BE2C (cell line): Measurements from ENCODE around the gene SIGMAR1.
A peak's percentile ranks its signal among the peaks of the same experiment; 100 is the strongest.

ENCODE experiments used
- DNase-seq: peaks from one replicate; pipeline ENCODE4 v3.0.0-alpha.2; 2020
- H3K27me3 ChIP-seq: fragments of 250-450 bp; sonication (Bioruptor Pico); 2 replicates; pipeline ENCODE4 v1.5.1; 2020; ENCODE audit warnings: mild to moderate bottlenecking
- H3K36me3 ChIP-seq: fragments of 250-450 bp; sonication (Bioruptor Pico); 2 replicates; pipeline ENCODE4 v1.5.1; 2020; ENCODE audit warnings: mild to moderate bottlenecking
- H3K4me1 ChIP-seq: fragments of 250-450 bp; sonication (Bioruptor Pico); 2 replicates; pipeline ENCODE4 v1.5.1; 2020
- H3K4me3 ChIP-seq: 2 replicates; pipeline ENCODE4 v1.5.1; 2011; ENCODE audit warnings: low read depth, low read length
- H3K9me3 ChIP-seq: fragments of 250-450 bp; sonication (Bioruptor Pico); 2 replicates; pipeline ENCODE4 v1.5.1; 2020
- CTCF ChIP-seq: IDR thresholded peaks from 2 replicates; pipeline ENCODE4 v1.5.1; 2012; ENCODE audit warnings: mild to moderate bottlenecking, low read depth, low read length

Gene SIGMAR1

GRCh38 chr9:34630402-34631154 lies 7.0 kb downstream of the SIGMAR1 start:
- H3K4me3 ChIP-seq: no peak overlapping the region
- peaks cover 7% of the 10 kb centered on the region for H3K36me3 ChIP-seq
- no peaks in the 10 kb centered on the region; the same call in 1 of the 2 replicates for H3K4me1 ChIP-seq
- no peak for DNase-seq
- peaks cover 45% of the 10 kb centered on the region for H3K27me3 ChIP-seq
- no peak for TF ChIP-seq CTCF
- H3K9me3 ChIP-seq: no peaks in the 10 kb centered on the region

GRCh38 chr9:34629491-34629808 lies 8.1 kb downstream of the SIGMAR1 start:
- Histone ChIP-seq H3K9me3 (no peaks in the 10 kb centered on the region), H3K36me3 (no peaks in the 10 kb centered on the region), H3K4me1 (no peaks in the 10 kb centered on the region; the same call in 1 of the 2 replicates), H3K4me3 (no peak overlapping the region), H3K27me3 (peaks cover 45% of the 10 kb centered on the region)
- no peak for TF ChIP-seq CTCF
- DNase-seq: no peak

- H3K4me3 ChIP-seq: no peak within 1 kb of the TSS
- H3K36me3 ChIP-seq: no peaks in the 10 kb centered on the region
- H3K27me3 ChIP-seq: peaks cover 45% of the 10 kb centered on the region
- peak; percentile 49 for DNase-seq
- TF ChIP-seq CTCF: no peak
- H3K9me3 ChIP-seq: no peaks in the 10 kb centered on the region
- H3K4me1 ChIP-seq: no peaks in the 10 kb centered on the region; the same call in 1 of the 2 replicates
Measured at GRCh38 chr9:34628656-34629490, 8.7 kb downstream of the SIGMAR1 start, which contains the start of gene ARID3C. Gene ARID3C, minus strand, starts transcription at chr9:34629066. Its CDS starts 1,052 bp downstream, at chr9:34628014.

- H3K4me3 ChIP-seq: no peak overlapping the region
- peaks cover 45% of the 10 kb centered on the region for H3K27me3 ChIP-seq
Measured at GRCh38 chr9:34627716-34628655, 9.6 kb downstream of the SIGMAR1 start.

GRCh38 chr9:34625186-34625486 lies 12.5 kb downstream of the SIGMAR1 start:
- DNase-seq: no peak
- H3K4me1 ChIP-seq: no peaks in the 10 kb centered on the region; the same call in 1 of the 2 replicates
- no peaks in the 10 kb centered on the region for H3K36me3 ChIP-seq
- peaks cover 40% of the 10 kb centered on the region for H3K27me3 ChIP-seq
- H3K4me3 ChIP-seq: no peak overlapping the region
- no peak for TF ChIP-seq CTCF
- H3K9me3 ChIP-seq: no peaks in the 10 kb centered on the region

More at GRCh38 chr9:34627716-34628655, 9.6 kb downstream of the SIGMAR1 start:
- Histone ChIP-seq H3K36me3 (no peaks in the 10 kb centered on the region), H3K9me3 (no peaks in the 10 kb centered on the region), H3K4me1 (no peaks in the 10 kb centered on the region; the same call in 1 of the 2 replicates)
- DNase-seq: no peak
- TF ChIP-seq CTCF: no peak
